HepG2 (cell line): Measurements from ENCODE around the gene CCNL1. TPM values are rescaled to one million over a fixed set of nuclear protein-coding genes. Genes with fewer than 3 reads are reported as not detected.

Experiments used
- ATM ChIP-seq: fragments of 450-650 bp; IDR thresholded peaks from 2 replicates; pipeline ENCODE4 v1.7.1; 2017; ENCODE audit warnings: mild to moderate bottlenecking, borderline replicate concordance
- CC2D1A ChIP-seq: sonication (generic); formaldehyde crosslinking; IDR thresholded peaks from 2 replicates; pipeline ENCODE4 v1.8.1; 2023; ENCODE audit warnings: mild to moderate bottlenecking, missing genetic modification reagents
- GPN1 ChIP-seq: sonication (generic); formaldehyde crosslinking; IDR thresholded peaks from 2 replicates; pipeline ENCODE4 v1.5.1; 2020; ENCODE audit warnings: missing genetic modification reagents, borderline replicate concordance
- GTF2F1 ChIP-seq: fragments of 150-350 bp; IDR thresholded peaks from 2 replicates; pipeline ENCODE4 v1.6.1; 2014; ENCODE audit warnings: low read length
- HDAC2 ChIP-seq: sonication (generic); formaldehyde crosslinking; IDR thresholded peaks from 2 replicates; pipeline ENCODE4 v1.4.0; 2020; ENCODE audit warnings: missing genetic modification reagents
- HMGA1 ChIP-seq: sonication (generic); formaldehyde crosslinking; conservative IDR thresholded peaks from 2 replicates; pipeline ENCODE4 v1.4.0; 2020; ENCODE audit warnings: missing genetic modification reagents
- KLF9 ChIP-seq: IDR thresholded peaks from 2 replicates; pipeline ENCODE4 v1.6.1; 2016; ENCODE audit warnings: low read depth
- MIXL1 ChIP-seq: IDR thresholded peaks from 2 replicates; pipeline ENCODE4 v1.6.1; 2016
- NFYC ChIP-seq: IDR thresholded peaks from 2 replicates; pipeline ENCODE4 v1.6.1; 2016; ENCODE audit warnings: missing genetic modification reagents, missing compliant biosample characterization
- RBM22 ChIP-seq: fragments of 200-400 bp; formaldehyde crosslinking; optimal IDR thresholded peaks from 2 replicates; pipeline ENCODE3; 2017; ENCODE audit warnings: mild to moderate bottlenecking, low read length, moderate library complexity
- TARDBP ChIP-seq: sonication (generic); formaldehyde crosslinking; IDR thresholded peaks from 2 replicates; pipeline ENCODE4 v1.8.0; 2022; ENCODE audit warnings: mild to moderate bottlenecking, missing genetic modification reagents
- ZC3H4 ChIP-seq: sonication (generic); formaldehyde crosslinking; IDR thresholded peaks from 2 replicates; pipeline ENCODE4 v1.4.0; 2020; ENCODE audit warnings: missing genetic modification reagents, borderline replicate concordance
- ZNF234 ChIP-seq: sonication (generic); formaldehyde crosslinking; conservative IDR thresholded peaks from 2 replicates; pipeline ENCODE4 v1.5.1; 2020; ENCODE audit warnings: mild to moderate bottlenecking, missing genetic modification reagents
- ZNF431 ChIP-seq: sonication (generic); formaldehyde crosslinking; IDR thresholded peaks from 2 replicates; pipeline ENCODE4 v1.9.0; 2022; ENCODE audit warnings: missing genetic modification reagents, low read depth, mild to moderate bottlenecking, borderline replicate concordance
- ZNF484 ChIP-seq: sonication (generic); formaldehyde crosslinking; IDR thresholded peaks from 2 replicates; pipeline ENCODE4 v1.5.1; 2020; ENCODE audit warnings: mild to moderate bottlenecking, low read depth, missing genetic modification reagents, borderline replicate concordance
- ZNF550 ChIP-seq: sonication (generic); formaldehyde crosslinking; IDR thresholded peaks from 2 replicates; pipeline ENCODE4 v1.4.0; 2020; ENCODE audit warnings: mild to moderate bottlenecking, missing genetic modification reagents, borderline replicate concordance
- ZNF558 ChIP-seq: sonication (generic); formaldehyde crosslinking; IDR thresholded peaks from 2 replicates; pipeline ENCODE4 v1.9.0; 2022; ENCODE audit warnings: mild to moderate bottlenecking, missing genetic modification reagents, borderline replicate concordance
- ZNF672 ChIP-seq: sonication (generic); formaldehyde crosslinking; IDR thresholded peaks from 2 replicates; pipeline ENCODE4 v1.8.1; 2022; ENCODE audit warnings: missing genetic modification reagents
- ZNF749 ChIP-seq: sonication (generic); formaldehyde crosslinking; IDR thresholded peaks from 2 replicates; pipeline ENCODE4 v1.8.0; 2022; ENCODE audit warnings: mild to moderate bottlenecking, missing genetic modification reagents, moderate library complexity, borderline replicate concordance
- ZSCAN30 ChIP-seq: sonication (generic); formaldehyde crosslinking; IDR thresholded peaks from 2 replicates; pipeline ENCODE4 v1.5.0; 2020; ENCODE audit warnings: mild to moderate bottlenecking, missing genetic modification reagents
- polyA plus RNA-seq, 8 experiments: library from polyadenylated mRNA; depleted of rRNA in 3 of 8; stranded (reverse) in 7 of 8; unstranded in 1 of 8; fragments of >200 nt; fragmentation: Illumina TruSeq in 4 of 8; extraction: Trizol in 4 of 8; gene quantifications; 2 replicates each; pipeline versions ENCODE4 v1.2.1 to v1.2.3, GENCODE V29; 2011 to 2016; ENCODE audit warnings: low read depth in 4 of 8, missing spikeins in 1 of 8, mixed read lengths in 1 of 8; ENCODE audit not compliant: insufficient read depth in 1 of 8
- total RNA-seq, 5 experiments: library from RNA; depleted of rRNA; stranded (reverse); fragments of >200 nt; fragmentation: Illumina TruSeq; extraction: Trizol; gene quantifications; 2 replicates each; pipeline ENCODE4 v1.2.3, GENCODE V29; 2016; ENCODE audit warnings: low read depth in 1 of 5
- TF ChIP-seq, protein P1 (sequence below): sonication (generic); formaldehyde crosslinking; IDR thresholded peaks from 2 replicates; pipeline ENCODE4 v1.4.0; 2020; ENCODE audit warnings: missing genetic modification reagents, borderline replicate concordance
- TF ChIP-seq, protein P2 (sequence below): sonication (generic); formaldehyde crosslinking; IDR thresholded peaks from 2 replicates; pipeline ENCODE4 v1.5.0; 2020; ENCODE audit warnings: mild to moderate bottlenecking, missing genetic modification reagents

Gene CCNL1
- total and polyA plus RNA-seq, 2 of the 13 experiments (the other 11 are each of a cell fraction or from before 2014, with no cell fraction given): 151 to 303 TPM

DNA sequence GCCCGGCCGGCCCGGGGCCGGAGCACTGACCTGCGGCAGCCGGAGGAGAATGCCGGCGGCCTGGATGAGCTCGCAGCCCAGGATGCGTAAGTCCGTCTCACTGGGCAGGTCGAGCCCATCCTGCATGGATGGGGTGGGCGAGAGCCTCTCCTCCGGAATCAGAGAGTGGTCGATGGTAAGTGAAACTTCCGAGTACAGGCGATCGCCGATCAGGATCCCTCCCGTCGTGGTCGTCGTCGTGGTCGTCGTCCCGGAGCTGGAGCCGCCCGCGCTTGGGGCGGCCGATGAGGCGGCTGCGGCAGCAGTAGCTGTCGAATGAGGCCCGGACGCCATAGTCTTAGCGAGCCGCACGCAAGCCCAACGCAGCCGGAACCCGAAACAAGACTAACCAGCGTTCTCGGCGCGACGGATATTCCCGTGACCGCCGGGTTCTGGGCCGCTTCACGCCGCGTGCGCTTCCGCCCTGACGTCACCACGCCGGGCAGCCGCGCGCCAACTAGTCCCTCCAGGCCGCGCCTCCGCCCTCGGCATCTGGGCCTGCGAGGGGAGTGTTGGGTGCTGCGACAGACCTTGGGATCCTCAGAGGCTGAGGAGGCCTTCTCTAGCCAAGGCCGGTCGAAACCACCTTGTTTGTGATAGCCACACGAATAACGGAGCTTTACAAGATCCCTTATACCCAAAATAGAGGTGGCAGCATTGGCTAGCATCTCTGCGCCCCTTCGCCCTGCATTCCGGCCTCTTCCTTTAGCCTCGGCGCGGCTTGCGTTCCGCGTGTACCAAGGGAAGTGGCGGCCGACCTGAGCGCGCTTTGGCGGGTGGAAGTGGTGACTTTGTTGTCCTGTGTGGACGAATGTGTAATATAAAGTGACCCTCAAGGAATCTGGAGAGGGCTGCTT is at the start of gene CCNL1 (continued):
- TF ChIP-seq, protein P1, sequence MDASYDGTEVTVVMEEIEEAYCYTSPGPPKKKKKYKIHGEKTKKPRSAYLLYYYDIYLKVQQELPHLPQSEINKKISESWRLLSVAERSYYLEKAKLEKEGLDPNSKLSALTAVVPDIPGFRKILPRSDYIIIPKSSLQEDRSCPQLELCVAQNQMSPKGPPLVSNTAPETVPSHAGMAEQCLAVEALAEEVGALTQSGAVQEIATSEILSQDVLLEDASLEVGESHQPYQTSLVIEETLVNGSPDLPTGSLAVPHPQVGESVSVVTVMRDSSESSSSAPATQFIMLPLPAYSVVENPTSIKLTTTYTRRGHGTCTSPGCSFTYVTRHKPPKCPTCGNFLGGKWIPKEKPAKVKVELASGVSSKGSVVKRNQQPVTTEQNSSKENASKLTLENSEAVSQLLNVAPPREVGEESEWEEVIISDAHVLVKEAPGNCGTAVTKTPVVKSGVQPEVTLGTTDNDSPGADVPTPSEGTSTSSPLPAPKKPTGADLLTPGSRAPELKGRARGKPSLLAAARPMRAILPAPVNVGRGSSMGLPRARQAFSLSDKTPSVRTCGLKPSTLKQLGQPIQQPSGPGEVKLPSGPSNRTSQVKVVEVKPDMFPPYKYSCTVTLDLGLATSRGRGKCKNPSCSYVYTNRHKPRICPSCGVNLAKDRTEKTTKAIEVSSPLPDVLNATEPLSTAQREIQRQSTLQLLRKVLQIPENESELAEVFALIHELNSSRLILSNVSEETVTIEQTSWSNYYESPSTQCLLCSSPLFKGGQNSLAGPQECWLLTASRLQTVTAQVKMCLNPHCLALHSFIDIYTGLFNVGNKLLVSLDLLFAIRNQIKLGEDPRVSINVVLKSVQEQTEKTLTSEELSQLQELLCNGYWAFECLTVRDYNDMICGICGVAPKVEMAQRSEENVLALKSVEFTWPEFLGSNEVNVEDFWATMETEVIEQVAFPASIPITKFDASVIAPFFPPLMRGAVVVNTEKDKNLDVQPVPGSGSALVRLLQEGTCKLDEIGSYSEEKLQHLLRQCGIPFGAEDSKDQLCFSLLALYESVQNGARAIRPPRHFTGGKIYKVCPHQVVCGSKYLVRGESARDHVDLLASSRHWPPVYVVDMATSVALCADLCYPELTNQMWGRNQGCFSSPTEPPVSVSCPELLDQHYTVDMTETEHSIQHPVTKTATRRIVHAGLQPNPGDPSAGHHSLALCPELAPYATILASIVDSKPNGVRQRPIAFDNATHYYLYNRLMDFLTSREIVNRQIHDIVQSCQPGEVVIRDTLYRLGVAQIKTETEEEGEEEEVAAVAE (CRISPR knock-in tag): peak; percentile 89
- TF ChIP-seq RBM22 (no peak), GTF2F1 (peak; percentile 97), ZNF234 (peak; percentile 79), ZNF749 (CRISPR knock-in tag) (peak; percentile 57), ZNF550 (CRISPR knock-in tag) (peak; percentile 97; the same call in 1 of the 2 replicates), CC2D1A (CRISPR knock-in tag) (no peak), HMGA1 (CRISPR knock-in tag) (no peak), ZNF558 (CRISPR knock-in tag) (peak; percentile 92; the same call in 1 of the 2 replicates), ZC3H4 (peak; percentile 94; the same call in 1 of the 2 replicates), ATM (no peak), HDAC2 (CRISPR knock-in tag) (peak; percentile 87), NFYC (CRISPR knock-in tag) (peak; percentile 62; the same call in 1 of the 2 replicates), MIXL1 (CRISPR knock-in tag) (peak; percentile 97), KLF9 (CRISPR knock-in tag) (0 out of 2 replicates have a peak, but pooled peaks have one; percentile 23), ZNF431 (peak; percentile 85; the same call in 1 of the 2 replicates), ZSCAN30 (peak; percentile 85), ZNF672 (CRISPR knock-in tag) (0 out of 2 replicates have a peak, but pooled peaks have one; percentile 81), ZNF484 (peak; percentile 43; the same call in 1 of the 2 replicates), GPN1 (peak; percentile 68; the same call in 1 of the 2 replicates), TARDBP (peak; percentile 96)
- TF ChIP-seq, protein P2, sequence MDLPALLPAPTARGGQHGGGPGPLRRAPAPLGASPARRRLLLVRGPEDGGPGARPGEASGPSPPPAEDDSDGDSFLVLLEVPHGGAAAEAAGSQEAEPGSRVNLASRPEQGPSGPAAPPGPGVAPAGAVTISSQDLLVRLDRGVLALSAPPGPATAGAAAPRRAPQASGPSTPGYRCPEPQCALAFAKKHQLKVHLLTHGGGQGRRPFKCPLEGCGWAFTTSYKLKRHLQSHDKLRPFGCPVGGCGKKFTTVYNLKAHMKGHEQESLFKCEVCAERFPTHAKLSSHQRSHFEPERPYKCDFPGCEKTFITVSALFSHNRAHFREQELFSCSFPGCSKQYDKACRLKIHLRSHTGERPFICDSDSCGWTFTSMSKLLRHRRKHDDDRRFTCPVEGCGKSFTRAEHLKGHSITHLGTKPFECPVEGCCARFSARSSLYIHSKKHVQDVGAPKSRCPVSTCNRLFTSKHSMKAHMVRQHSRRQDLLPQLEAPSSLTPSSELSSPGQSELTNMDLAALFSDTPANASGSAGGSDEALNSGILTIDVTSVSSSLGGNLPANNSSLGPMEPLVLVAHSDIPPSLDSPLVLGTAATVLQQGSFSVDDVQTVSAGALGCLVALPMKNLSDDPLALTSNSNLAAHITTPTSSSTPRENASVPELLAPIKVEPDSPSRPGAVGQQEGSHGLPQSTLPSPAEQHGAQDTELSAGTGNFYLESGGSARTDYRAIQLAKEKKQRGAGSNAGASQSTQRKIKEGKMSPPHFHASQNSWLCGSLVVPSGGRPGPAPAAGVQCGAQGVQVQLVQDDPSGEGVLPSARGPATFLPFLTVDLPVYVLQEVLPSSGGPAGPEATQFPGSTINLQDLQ (CRISPR knock-in tag): peak; percentile 84
